ENCODE measurements around the gene PSAPL1. TPM values are rescaled to one million over a fixed set of nuclear protein-coding genes. Genes with fewer than 3 reads are reported as not detected.

The PSAPL1 gene
- polyA plus RNA-seq, 1 experiment = not detected

DNA sequence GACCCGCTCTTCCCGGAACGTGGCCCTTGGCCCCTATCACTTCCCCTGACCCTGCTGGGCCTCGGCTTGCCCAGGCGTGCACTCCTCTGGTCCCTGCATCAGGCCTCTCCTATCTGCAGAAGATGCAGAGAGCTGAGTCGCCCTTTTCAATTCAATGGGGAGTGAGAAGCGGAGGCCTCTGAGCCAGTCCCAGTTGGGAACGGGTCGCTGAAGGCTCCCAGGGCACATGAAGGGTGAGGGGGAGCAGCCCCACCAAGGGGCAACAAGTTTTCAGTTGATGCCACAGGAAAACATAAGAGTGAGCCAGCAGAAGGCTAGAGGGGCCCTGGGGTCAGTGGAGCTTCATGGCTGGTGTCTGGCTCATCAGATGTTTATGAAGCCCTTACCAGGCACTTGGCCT lies 17.1 kb downstream of the PSAPL1 start:
- CTCF ChIA-PET = no interaction called here

DNA sequence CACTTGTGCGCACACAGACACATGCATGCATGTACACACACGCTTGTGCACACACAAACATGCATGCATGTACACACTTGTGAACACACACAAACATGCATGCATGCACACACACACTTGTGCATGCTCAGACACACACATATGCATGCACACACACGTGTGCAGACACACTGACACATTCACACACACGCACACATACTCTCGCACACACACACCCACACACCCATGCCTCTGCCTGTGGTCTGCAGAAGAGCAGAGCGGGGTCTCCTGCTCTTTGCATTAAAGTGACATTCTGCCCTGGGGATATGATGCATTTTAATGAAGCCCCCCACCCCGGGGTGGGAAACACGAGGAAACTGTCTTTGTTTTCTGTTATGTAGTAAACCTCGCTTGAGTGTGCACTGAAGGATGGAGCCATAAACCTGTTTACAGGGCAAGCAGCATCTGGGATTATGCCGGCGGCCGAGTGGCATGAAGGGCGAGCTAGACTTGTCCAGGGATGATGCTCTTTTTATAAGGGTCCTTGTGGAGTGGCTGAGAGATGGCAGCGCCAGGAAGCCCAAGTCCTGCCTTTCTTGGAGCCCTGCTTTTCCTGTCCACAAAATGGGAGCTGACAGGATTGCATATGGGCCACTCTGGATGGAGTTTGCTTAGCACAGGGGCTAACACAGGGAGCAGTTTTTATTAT lies 17.8 kb downstream of the PSAPL1 start:
- ChIA-PET CTCF (no interaction called here), POLR2A (no interaction called here)
- peaks cover 18% of the 10 kb centered on the region for H3K27me3 ChIP-seq (ENCODE audit: control insufficient read depth, insufficient read depth, low read length)

More for the DNA sequence above, 17.1 kb downstream of the PSAPL1 start:
- Histone ChIP-seq H3K4me3 (ENCODE audit: low read depth, low read length) (no peak overlapping the region), H3K27ac (ENCODE audit: low read depth, low read length) (no peak overlapping the region), H3K27me3 (ENCODE audit: control insufficient read depth, insufficient read depth, low read length) (peaks cover 10% of the 10 kb centered on the region), H3K9me3 (ENCODE audit: control insufficient read depth, insufficient read depth, low read length) (peaks cover 3% of the 10 kb centered on the region)
- DNase-seq (ENCODE audit: low read depth, low spot score) = no peak
- TF ChIP-seq CTCF (IDR thresholded peaks at IDR 0.05; ENCODE audit: low read depth, low read length) = no peak
- POLR2A ChIA-PET = no interaction called here

GRCh38 chr4:7415927-7416686 lies 18.6 kb downstream of the PSAPL1 start:
- ChIA-PET POLR2A (no interaction called here), CTCF (no interaction called here)
- Histone ChIP-seq H3K4me3 (ENCODE audit: low read depth, low read length) (no peak overlapping the region), H3K27me3 (ENCODE audit: control insufficient read depth, insufficient read depth, low read length) (peaks cover 25% of the 10 kb centered on the region), H3K27ac (ENCODE audit: low read depth, low read length) (no peak overlapping the region), H3K9me3 (ENCODE audit: control insufficient read depth, insufficient read depth, low read length) (peaks cover 3% of the 10 kb centered on the region)
- no peak for DNase-seq (ENCODE audit: low read depth, low spot score)
- TF ChIP-seq CTCF (IDR thresholded peaks at IDR 0.05; ENCODE audit: low read depth, low read length) = no peak

More for the DNA sequence above, 17.8 kb downstream of the PSAPL1 start:
- TF ChIP-seq CTCF (IDR thresholded peaks at IDR 0.05; ENCODE audit: low read depth, low read length) = no peak
- no peak overlapping the region for H3K27ac ChIP-seq (ENCODE audit: low read depth, low read length)
- H3K9me3 ChIP-seq (ENCODE audit: control insufficient read depth, insufficient read depth, low read length) = peaks cover 3% of the 10 kb centered on the region
- no peak for DNase-seq (ENCODE audit: low read depth, low spot score)
- H3K4me3 ChIP-seq (ENCODE audit: low read depth, low read length) = no peak overlapping the region

DNA sequence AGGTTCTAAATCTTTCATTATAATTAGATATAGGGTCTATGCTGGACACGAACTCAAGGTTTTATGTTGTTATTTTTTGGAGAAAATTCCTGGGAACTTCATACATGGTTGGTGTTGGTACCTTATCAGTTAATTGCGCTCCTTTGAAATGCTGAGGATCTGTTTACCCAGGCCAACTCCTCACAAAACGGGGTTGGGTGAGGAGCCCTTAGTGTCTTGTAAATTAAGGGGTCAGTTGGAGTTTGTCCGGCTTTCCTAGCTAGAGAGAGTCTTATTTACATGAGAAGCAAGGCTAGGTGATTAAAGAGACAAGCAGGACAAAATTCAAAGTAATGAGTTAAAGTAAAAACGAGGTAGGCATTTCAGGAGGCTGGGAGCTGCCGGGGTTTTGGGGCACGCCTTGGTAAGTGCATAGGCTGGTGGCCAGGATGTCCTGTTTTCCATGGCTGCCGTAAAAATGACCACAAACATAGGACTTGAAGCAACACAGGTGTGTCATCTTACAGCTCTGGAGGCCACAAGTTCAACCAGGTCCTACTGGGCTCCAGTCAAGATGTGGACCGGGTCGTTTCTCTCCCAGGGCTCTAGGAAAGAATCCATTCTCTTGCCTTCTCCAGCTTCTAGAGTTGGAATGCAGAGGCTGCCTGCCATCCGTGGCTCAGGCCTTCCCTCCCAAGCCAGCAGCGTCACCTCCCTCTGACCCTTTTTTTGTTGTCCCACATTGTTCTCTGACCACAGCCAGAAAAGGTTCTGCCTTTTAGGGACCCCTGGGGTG lies 19.8 kb downstream of the PSAPL1 start:
- TF ChIP-seq CTCF (IDR thresholded peaks at IDR 0.05; ENCODE audit: low read depth, low read length) = no peak
- CTCF ChIA-PET = no interaction called here
- Histone ChIP-seq H3K9me3 (ENCODE audit: control insufficient read depth, insufficient read depth, low read length) (peaks cover 3% of the 10 kb centered on the region), H3K27ac (ENCODE audit: low read depth, low read length) (no peak overlapping the region), H3K27me3 (ENCODE audit: control insufficient read depth, insufficient read depth, low read length) (peaks cover 26% of the 10 kb centered on the region), H3K4me3 (ENCODE audit: low read depth, low read length) (no peak overlapping the region)
- POLR2A ChIA-PET = no interaction called here
- no peak for DNase-seq (ENCODE audit: low read depth, low spot score)
